Stimulated activated CD4-positive, alpha-beta T cell treated with anti-CD3 and anti-CD28 coated beads, Interleukin-1b, Interleukin-23, amount 100 ng/mL, for 1 hour (primary cell): ENCODE measurements around the gene NSG2.

ENCODE experiments used
- DNase-seq, 2 donors: peaks; one replicate each; pipeline ENCODE4 v3.0.0-alpha.2; 2020; ENCODE audit warnings: low read depth in 2 of 2

NSG2 gene

DNA sequence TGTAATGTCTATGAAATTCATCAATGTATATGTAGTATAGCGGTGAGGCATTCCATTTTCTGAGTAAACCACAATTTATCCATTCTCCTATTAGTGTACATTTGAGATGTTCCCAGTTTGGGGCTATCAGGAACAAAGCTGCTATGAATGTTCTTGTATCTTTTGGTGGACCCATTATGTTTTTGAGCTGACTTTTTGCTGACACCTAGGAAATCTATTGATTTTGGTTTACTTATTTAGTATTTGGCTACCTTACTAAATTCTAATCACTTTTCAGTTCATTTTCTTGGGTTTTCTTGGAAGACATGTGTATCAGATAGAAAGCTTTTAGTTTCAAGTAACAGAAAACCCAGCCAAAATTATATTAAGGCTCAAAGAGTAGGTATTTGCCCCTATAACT, 13.7 kb downstream of the NSG2 start:
- no peak for DNase-seq

DNA sequence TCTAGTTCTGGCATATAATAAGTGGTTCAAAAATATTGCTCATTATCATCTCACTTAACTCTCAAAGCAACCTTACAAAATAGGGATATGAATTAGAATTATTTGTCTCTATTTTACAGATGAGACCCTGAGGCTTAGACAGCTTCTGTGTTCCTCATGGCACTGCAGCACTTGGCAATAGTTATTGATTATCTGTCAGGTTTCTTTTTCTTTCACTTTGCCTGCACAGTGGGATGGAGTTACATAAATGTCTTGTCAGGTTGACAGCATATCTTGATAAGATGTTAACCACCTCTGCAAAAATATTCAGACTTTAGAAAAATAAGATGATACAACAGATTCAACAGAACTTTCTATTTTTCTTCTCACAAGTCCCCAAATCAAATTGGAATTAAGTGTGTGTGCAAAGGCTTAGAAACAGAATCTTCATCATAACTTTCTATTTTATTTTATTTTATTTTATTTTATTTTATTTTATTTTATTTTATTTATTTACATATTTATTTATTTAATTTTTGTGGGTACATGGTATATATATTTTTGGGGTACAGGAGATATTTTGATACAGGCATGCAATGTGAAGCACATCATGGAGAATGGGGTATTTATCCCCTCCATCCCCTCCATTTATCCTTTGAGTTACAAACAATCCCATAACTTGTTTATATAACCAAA, 17.7 kb downstream of the NSG2 start:
- no peak for DNase-seq

DNA sequence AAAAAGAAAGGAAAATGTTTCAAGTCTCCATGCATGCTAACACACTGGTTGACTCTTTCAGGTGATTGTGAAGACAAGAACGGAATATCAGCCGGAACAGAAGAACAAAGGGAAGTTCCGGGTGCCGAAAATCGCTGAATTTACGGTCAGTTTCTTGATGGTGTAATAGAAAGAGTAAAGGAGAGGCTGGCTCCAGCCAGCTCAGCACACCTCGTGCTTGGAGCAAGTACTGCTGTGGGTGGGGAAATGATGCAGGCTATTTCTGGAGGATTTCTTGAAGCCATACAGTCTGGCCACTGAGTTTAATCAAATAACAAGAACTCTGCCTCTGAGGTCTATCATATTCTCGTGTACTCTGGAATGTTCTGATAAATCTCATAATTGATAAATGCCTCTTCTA, 18.7 kb downstream of the NSG2 start:
- no peak for DNase-seq

DNA sequence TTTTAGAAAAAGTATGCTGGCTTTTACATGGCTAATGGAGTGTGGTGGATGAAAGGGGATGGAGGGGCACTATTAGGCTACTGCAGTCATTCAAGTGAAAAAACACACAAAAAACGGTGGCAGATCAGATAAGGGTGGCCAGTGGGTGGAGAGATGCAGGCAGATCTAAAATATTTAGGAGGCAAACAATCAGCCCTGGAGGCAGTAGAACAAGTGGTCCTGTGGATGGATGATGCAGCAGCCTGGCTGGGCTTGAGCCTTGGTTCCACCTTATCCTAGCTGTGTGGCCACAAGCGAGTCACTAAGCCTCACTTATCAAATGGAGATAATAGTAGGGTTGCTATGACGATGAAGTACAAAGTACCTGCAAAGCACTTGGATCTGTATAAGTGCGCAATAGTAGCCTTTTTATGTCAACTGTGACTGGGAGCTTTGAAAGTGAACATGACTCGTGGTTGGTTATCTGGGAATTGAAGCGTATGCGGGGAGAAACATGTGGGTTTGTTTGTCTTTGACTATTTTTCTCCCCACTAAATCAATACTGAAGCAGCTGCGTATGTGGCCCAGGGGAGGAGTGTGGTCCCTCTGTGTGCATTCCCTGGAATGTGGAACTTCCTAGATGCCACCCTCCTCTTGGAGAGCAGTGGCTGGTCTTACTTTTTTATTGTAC, 20.2 kb downstream of the NSG2 start:
- no peak for DNase-seq

- no peak for DNase-seq
These were observed 22.0 kb downstream of the NSG2 start for GRCh38 chr5:174067499-174067898.

DNA sequence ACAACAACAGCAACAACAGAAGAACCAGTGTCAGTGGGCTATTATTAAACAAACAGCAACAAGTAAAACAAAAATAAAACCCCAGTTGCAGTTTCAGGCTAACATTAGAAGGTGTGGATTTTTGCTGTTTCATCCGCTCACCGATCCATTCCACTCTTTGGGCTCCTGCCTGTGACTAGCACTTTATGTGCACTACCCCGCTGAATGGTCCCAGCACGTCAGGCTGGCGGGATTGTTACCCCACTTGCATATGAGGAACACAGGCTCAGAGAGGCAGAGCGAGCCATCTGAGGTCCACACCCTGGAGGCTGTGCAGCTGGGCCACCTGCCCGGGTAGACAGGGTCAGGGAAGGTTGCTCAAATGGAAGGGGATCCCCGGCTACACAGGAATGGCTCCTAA, 26.0 kb downstream of the NSG2 start:
- DNase-seq, result no peak

GRCh38 chr5:174073122-174073660, 27.7 kb downstream of the NSG2 start:
- DNase-seq, result no peak

DNA sequence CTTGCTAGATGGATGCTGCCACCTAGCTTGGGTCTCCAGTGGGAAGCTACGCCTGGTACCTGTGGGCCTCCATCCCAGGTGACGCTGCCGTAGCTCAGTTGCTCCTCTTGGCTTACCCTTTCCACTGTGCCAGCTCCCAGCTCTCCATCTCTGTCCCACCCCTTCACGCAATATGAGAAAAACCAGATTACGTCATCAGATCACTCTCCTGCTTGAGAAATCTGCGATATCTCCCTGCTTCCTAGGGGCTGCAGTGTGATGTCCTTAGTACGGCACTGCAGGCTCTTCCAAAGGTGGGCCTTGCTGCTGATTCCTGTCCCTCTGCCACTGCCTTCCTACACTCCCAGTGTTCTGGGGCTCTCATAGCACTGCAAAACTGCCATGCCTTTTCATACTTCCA, 28.9 kb downstream of the NSG2 start:
- no peak for DNase-seq

DNA sequence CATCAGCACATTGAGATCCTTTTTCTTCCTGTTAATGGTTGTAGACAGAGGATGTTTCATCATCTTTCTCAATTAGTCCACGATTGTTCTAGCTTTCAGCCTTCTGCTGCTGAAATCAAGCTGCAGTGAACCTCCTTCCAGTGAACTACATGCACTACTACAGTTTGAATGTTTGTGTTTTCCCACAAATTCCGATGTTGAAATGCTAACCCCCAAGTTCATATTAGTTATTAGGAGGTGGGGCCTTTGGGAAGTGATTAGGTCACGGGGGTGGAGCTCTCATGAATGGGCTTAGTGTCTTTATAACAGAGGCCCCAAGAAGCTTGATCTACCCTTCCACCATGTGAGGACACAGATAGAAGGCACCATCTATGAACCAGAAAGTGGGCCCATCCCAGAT, 32.9 kb downstream of the NSG2 start:
- no peak for DNase-seq

GRCh38 chr5:174082286-174082685, 36.8 kb downstream of the NSG2 start:
- DNase-seq, result no peak

- no peak for DNase-seq
These were observed 37.7 kb downstream of the NSG2 start for GRCh38 chr5:174083056-174083827.

DNA sequence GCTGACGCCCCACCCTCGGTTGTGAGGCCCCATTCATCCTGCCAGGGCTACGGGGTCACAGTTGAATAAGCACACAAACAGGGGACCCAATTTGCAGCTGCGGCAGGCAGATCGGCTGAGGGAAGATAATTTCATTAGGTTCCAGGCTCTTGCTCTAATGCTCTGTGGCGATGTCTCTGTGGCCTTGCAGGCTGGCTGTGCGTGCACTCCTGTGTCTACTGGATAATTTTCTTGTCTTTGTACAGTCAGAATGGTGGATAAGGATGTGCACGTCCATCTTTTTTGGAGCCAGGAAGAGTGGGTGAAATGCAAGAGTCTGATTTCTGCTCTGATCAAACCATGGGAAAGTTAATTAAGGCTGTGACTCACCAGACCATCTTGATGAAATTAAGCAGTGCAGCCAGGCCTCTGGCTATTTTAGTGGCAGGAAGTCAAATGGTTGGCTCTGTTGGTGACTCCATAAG, 39.2 kb downstream of the NSG2 start:
- no peak for DNase-seq

GRCh38 chr5:174086751-174087150, 41.2 kb downstream of the NSG2 start:
- no peak for DNase-seq

DNA sequence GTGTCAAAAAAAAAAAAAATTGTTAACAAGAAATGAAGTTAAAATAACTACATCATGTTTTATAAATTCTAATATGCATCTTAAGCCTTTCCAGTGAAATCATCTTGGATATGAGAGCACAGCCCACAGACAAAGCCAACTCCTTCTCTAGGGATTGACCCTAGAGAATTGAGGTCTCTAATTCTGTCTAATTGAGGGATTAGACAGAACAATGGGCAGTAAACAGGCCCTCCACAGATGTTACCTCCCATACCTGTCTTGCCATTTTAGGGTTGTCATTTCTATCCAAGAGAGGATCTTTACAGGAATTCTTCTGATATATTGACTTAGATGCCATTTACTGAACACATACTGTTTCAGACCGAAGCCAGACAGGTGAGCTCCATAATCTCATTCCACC, 42.3 kb downstream of the NSG2 start:
- DNase-seq, result no peak

DNA sequence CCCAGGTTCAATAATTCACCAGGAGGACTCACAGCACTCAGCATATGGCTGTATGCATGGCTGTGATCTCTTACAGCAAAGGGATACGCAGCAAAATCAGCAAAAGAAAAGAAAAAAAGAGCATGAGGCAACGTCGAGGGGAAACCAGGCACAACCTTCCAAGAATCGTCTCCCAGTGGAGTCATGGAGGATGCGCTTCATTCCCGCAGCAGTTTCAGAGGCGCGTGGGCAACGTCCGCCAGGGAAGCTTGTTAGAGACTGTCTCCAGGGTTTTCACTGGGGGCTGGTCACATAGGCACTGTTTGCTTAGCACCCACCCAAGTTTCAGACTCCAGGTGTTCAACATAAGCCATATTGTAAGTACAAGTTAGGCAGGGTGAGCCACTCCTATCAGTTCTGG, 44.6 kb downstream of the NSG2 start:
- DNase-seq, result no peak

GRCh38 chr5:174093123-174093522, 47.6 kb downstream of the NSG2 start:
- no peak for DNase-seq

DNA sequence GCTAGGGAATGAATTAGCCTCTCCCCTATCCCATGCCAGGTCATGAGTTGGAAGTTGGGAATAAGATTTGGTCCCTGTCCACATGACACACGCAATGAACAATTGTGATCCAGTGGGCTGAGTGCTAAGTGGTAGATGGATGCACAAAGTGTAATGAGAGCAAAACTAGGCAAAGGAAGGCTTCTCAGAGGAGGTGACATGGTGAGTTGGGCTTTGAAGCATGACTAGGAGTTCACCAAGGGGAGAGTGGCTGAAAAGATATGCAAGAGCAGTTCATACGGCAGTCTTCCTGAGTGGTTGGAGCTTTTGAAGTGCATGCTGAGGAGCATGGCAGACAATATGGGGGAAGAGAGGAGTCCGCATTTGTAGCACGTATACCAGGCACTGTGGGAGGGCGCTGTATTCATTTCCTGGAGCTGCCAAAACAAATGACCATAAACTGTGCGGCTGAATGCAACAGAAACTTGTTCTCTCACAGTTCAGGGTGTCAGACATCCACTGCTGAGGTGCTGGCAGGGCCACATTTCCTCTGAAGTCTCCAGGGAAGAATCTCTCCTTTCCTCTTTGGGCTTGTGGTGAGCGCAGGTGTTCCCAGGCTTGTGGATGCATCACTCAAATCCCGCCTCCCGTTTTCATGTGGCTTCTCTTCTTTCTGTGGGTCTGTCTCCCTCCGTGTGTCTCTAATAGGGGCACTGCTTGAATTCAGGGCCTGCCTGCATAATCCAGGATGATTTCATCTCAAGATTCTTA, 49.5 kb downstream of the NSG2 start:
- DNase-seq, result no peak

GRCh38 chr5:174096619-174097018, 51.1 kb downstream of the NSG2 start:
- DNase-seq, result no peak

- no peak for DNase-seq
These were observed 52.1 kb downstream of the NSG2 start for GRCh38 chr5:174097486-174098185.

GRCh38 chr5:174098694-174099093, 53.2 kb downstream of the NSG2 start:
- DNase-seq, result no peak

- DNase-seq, result no peak
These were observed 55.0 kb downstream of the NSG2 start for GRCh38 chr5:174100490-174100889.
